Fibroblast of lung (primary cell): Measurements from ENCODE around the gene MTM1.

Experiments used
- CTCF ChIP-seq, 2 donors: IDR thresholded peaks in 1 of 2; conservative IDR thresholded peaks in 1 of 2; 1 replicate in 1 of 2; 2 replicates in 1 of 2; pipeline ENCODE4 v1.5.1; 2011 to 2012; ENCODE audit warnings: low read length in 2 of 2, control low read depth in 1 of 2, inconsistent platforms in 1 of 2, low read depth in 1 of 2, mild to moderate bottlenecking in 1 of 2
- EZH2 ChIP-seq: IDR thresholded peaks from 2 replicates; pipeline ENCODE4 v1.5.1; 2012; ENCODE audit warnings: low read length, control low read depth, mild to moderate bottlenecking; ENCODE audit errors: missing control alignments

GRCh38 chrX:150570512-150570911, 2.1 kb downstream of the MTM1 start:
- no peak for TF ChIP-seq CTCF (conservative IDR thresholded peaks at IDR 0.05 in 1 of 2, IDR thresholded peaks at IDR 0.05 in 1 of 2; ENCODE audit: low read depth in 1 of 2, low read length in 2 of 2)
- no peak for TF ChIP-seq EZH2
